Natural killer cell (primary cell): Measurements from ENCODE around the gene TCN2. TPM values are rescaled to one million over a fixed set of nuclear protein-coding genes. Genes with fewer than 3 reads are reported as not detected.

ENCODE experiments used
- ATAC-seq, 3 donors: fragments of 150-1000 bp in 2 of 3; fragments of 200-7000 bp in 1 of 3; cut with Tn5 transposase; 1 replicate in 1 of 3; 2 replicates in 2 of 3; pipeline ENCODE4 v1.10.0; 2021; ENCODE audit warnings: mild to moderate bottlenecking in 2 of 3, moderate library complexity in 2 of 3
- DNase-seq, 2 donors: peaks; one replicate each; pipeline versions ENCODE4 v3.0.0 to v3.0.0-alpha.2; 2013 to 2021; ENCODE audit warnings: mixed read lengths in 1 of 2
- H3K27ac ChIP-seq: one replicate; pipeline ENCODE4 v1.5.1; 2013; ENCODE audit warnings: mild to moderate bottlenecking, low read length
- H3K27me3 ChIP-seq: one replicate; pipeline ENCODE4 v1.6.1; 2013; ENCODE audit warnings: low read length; ENCODE audit not compliant: control insufficient read depth, insufficient read depth
- H3K36me3 ChIP-seq: one replicate; pipeline ENCODE4 v1.6.1; 2013; ENCODE audit warnings: low read length; ENCODE audit not compliant: control insufficient read depth, insufficient read depth
- H3K4me1 ChIP-seq: one replicate; pipeline ENCODE4 v1.6.1; 2013; ENCODE audit warnings: low read length; ENCODE audit not compliant: control insufficient read depth, insufficient read depth
- H3K4me3 ChIP-seq: one replicate; pipeline ENCODE4 v1.5.1; 2013; ENCODE audit warnings: low read length
- H3K9me3 ChIP-seq: one replicate; pipeline ENCODE4 v1.6.1; 2013; ENCODE audit warnings: low read length; ENCODE audit not compliant: control insufficient read depth, insufficient read depth
- H3K27ac Mint-ChIP-seq, 2 donors: one replicate each; pipeline ENCODE4 v1.8.0; 2022; ENCODE audit warnings: mild to moderate bottlenecking in 2 of 2, mixed read lengths in 2 of 2, moderate library complexity in 1 of 2
- H3K27me3 Mint-ChIP-seq, 2 donors: one replicate each; pipeline ENCODE4 v1.8.0; 2022; ENCODE audit warnings: low read depth in 2 of 2, mixed read lengths in 2 of 2
- H3K36me3 Mint-ChIP-seq: one replicate; pipeline ENCODE4 v1.8.0; 2022; ENCODE audit warnings: mixed read lengths
- H3K4me1 Mint-ChIP-seq, 2 donors: one replicate each; pipeline ENCODE4 v1.8.0; 2022; ENCODE audit warnings: mixed read lengths in 2 of 2
- H3K4me3 Mint-ChIP-seq: one replicate; pipeline ENCODE4 v1.8.0; 2022; ENCODE audit warnings: mild to moderate bottlenecking, moderate library complexity, mixed read lengths
- H3K9me3 Mint-ChIP-seq, 2 donors: one replicate each; pipeline ENCODE4 v1.8.0; 2022; ENCODE audit warnings: mixed read lengths in 2 of 2
- WGBS: methylation state at CpG from one replicate; pipeline ENCODE4 v1.1.7; 2013; ENCODE audit warnings: missing lambda C conversion rate; ENCODE audit not compliant: insufficient coverage; 5-methylcytosine and 5-hydroxymethylcytosine counted together
- intact Hi-C: fragments of 100-400 bp; cut with micrococcal nuclease; formaldehyde crosslinking; loops from one replicate; pipeline ENCODE4 v1.14.2; 2022
- total RNA-seq, 4 donors: library from RNA; stranded (reverse); fragments of 120-200 nt in 1 of 4; gene quantifications; one replicate each; pipeline versions ENCODE4 v1.2.3 to v1.2.4, GENCODE V29; 2013 to 2022
- TF ChIP-seq, protein P1 (sequence below): fragments of 200-600 bp; IDR thresholded peaks from one replicate; pipeline ENCODE4 v1.8.0; 2022; ENCODE audit warnings: antibody characterized with exemption

The TCN2 gene
- total RNA-seq, 3 donors from 2014 or later (not counting 1 experiment from before 2014, with no cell fraction given), result 0.42 to 1.2 (median 0.95) TPM

GRCh38 chr22:30636226-30637077 lies 29.5 kb downstream of the TCN2 start:
- Mint-ChIP-seq H3K4me3 (peak overlapping the region; percentile 65), H3K27me3 (no peaks in the 10 kb centered on the region), H3K27ac (peak overlapping the region in 1 of 2 donors; percentile 95), H3K36me3 (no peaks in the 10 kb centered on the region), H3K4me1 (peaks cover 7 to 25% of the 10 kb centered on the region in 2 donors), H3K9me3 (no peaks in the 10 kb centered on the region)
- Histone ChIP-seq H3K36me3 (no peaks in the 10 kb centered on the region), H3K27ac (peak overlapping the region; percentile 25), H3K27me3 (no peaks in the 10 kb centered on the region), H3K4me3 (peak overlapping the region; percentile 50), H3K4me1 (peaks cover 33% of the 10 kb centered on the region), H3K9me3 (no peaks in the 10 kb centered on the region)
- TF ChIP-seq, protein P1, sequence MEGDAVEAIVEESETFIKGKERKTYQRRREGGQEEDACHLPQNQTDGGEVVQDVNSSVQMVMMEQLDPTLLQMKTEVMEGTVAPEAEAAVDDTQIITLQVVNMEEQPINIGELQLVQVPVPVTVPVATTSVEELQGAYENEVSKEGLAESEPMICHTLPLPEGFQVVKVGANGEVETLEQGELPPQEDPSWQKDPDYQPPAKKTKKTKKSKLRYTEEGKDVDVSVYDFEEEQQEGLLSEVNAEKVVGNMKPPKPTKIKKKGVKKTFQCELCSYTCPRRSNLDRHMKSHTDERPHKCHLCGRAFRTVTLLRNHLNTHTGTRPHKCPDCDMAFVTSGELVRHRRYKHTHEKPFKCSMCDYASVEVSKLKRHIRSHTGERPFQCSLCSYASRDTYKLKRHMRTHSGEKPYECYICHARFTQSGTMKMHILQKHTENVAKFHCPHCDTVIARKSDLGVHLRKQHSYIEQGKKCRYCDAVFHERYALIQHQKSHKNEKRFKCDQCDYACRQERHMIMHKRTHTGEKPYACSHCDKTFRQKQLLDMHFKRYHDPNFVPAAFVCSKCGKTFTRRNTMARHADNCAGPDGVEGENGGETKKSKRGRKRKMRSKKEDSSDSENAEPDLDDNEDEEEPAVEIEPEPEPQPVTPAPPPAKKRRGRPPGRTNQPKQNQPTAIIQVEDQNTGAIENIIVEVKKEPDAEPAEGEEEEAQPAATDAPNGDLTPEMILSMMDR, result no peak
- 70% methylated on average over 45 of the region's 45 CpGs for WGBS
- no peak for ATAC-seq
- peak; percentile 31 to 51 for DNase-seq
- intact Hi-C loops, result no loop called here

DNA sequence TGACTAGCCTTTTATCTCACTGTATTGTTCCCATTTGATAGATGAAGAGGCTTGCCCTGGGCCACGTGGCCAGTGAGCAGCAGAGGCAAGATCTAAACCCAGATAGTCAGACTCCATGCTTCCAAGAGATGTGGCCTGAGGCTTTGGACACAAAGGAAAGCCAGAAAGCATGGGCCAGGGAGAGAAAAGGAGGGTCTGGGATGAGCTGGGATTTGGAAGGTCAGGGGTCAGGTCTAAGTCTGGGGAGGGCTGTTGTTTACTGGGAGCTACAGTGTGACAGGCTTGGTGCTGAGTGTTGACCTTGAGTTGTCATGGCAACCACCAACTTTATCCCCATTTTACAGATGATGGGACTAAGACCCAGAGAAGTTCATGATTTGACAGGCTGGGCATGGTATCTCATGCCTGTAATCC lies 30.7 kb downstream of the TCN2 start:
- Mint-ChIP-seq H3K27me3 (no peaks in the 10 kb centered on the region), H3K4me1 (peaks cover 7 to 25% of the 10 kb centered on the region in 2 donors), H3K4me3 (peak overlapping the region; percentile 45), H3K9me3 (no peaks in the 10 kb centered on the region), H3K27ac (no peak overlapping the region), H3K36me3 (no peaks in the 10 kb centered on the region)
- H3K36me3 ChIP-seq, result no peaks in the 10 kb centered on the region
- intact Hi-C loops, result no loop called here
- peaks cover 33% of the 10 kb centered on the region for H3K4me1 ChIP-seq
- H3K9me3 ChIP-seq, result no peaks in the 10 kb centered on the region
- H3K27ac ChIP-seq, result no peak overlapping the region
- WGBS, result 100% methylated on average over 1 of the region's 1 CpG
- DNase-seq, result no peak
- ATAC-seq, result no peak
- TF ChIP-seq, protein P1, result no peak
- H3K4me3 ChIP-seq, result no peak overlapping the region
- no peaks in the 10 kb centered on the region for H3K27me3 ChIP-seq

DNA sequence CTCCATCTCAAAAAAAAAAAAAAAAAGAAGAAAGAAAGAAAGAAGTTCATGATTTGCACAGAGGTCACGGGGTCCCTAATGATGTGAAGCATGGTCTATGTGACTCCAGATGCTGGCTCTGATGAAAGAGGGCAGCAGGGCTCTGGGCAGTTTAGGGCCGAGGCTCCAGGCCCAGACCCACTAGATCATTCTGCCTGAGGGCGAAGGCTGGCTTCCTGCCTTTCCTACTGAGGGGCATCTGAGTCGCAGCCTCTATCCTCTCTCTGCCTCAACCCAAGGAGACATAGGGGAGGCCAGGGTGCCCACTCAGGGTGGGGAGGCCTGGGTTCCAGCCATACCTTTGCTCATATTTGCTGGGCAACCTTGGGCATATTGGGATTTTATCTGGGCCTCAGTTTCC lies 33.4 kb downstream of the TCN2 start:
- Mint-ChIP-seq H3K27me3 (no peaks in the 10 kb centered on the region), H3K27ac (no peak overlapping the region), H3K9me3 (no peaks in the 10 kb centered on the region), H3K4me3 (no peak overlapping the region), H3K4me1 (peaks cover 0 to 14% of the 10 kb centered on the region in 2 donors), H3K36me3 (no peaks in the 10 kb centered on the region)
- H3K4me1 ChIP-seq, result peaks cover 20% of the 10 kb centered on the region
- no peak overlapping the region for H3K4me3 ChIP-seq
- TF ChIP-seq, protein P1, result no peak
- no peak overlapping the region for H3K27ac ChIP-seq
- ATAC-seq (no peak), DNase-seq (no peak)
- H3K36me3 ChIP-seq, result no peaks in the 10 kb centered on the region
- intact Hi-C loops, result no loop called here
- no peaks in the 10 kb centered on the region for H3K9me3 ChIP-seq
- WGBS, result 91% methylated on average over 4 of the region's 4 CpGs
- no peaks in the 10 kb centered on the region for H3K27me3 ChIP-seq
